Stimulated activated CD4-positive, alpha-beta T cell treated with anti-CD3 and anti-CD28 coated beads, Interleukin-4, amount 100 ng/mL, for 4 hours (primary cell): ENCODE data around the gene ALLC.

Experiments
- DNase-seq, 2 experiments: peaks; one replicate each; pipeline ENCODE4 v3.0.0-alpha.2; 2020

The ALLC gene

GRCh38 chr2:3680548-3681345 is 22.7 kb downstream of the ALLC start:
- no peak for DNase-seq

GRCh38 chr2:3681625-3682024 is 23.6 kb downstream of the ALLC start:
- no peak for DNase-seq

DNA sequence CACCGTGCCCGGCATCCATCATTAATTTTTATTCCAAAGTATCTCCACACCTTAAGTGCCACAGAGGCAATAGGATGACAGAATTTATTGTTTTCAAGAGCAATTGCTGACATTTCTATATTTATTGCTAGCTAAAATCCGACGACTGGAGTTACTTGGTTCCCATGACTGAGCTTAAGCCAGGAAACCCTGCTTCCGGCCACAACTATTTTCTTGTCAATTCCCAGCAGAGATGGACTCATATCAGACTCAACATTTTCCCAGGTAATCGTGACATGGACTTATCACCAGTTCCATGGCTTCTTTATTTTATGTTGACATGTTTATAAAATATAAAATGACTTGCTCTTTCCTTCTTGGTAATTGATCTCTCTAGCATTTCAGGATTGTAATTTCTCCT is 24.8 kb downstream of the ALLC start:
- DNase-seq: no peak

- no peak for DNase-seq
Observed at GRCh38 chr2:3683748-3684454, 25.9 kb downstream of the ALLC start.

GRCh38 chr2:3689998-3690748 is 32.2 kb downstream of the ALLC start:
- DNase-seq: no peak

- DNase-seq: no peak
Observed at GRCh38 chr2:3692375-3692774, 34.4 kb downstream of the ALLC start.

DNA sequence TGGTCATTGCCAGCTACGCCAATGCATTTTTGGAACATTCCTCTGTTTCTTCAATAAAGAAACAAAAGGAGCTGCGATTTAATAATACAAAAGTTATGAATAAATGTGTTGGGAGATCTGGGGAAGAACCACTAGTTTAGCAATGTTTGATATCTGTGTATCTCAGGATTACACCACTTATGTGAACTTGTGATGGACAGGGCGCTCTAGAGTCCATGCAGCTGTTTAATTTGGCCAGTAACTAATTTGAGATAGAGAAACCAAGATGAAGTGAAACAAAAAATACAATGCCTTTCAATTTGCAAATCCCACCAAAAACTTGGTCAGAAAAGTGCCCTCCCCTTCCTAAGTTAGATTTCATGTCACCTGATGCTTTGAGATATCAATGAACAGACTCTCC is 38.5 kb downstream of the ALLC start:
- DNase-seq: no peak

DNA sequence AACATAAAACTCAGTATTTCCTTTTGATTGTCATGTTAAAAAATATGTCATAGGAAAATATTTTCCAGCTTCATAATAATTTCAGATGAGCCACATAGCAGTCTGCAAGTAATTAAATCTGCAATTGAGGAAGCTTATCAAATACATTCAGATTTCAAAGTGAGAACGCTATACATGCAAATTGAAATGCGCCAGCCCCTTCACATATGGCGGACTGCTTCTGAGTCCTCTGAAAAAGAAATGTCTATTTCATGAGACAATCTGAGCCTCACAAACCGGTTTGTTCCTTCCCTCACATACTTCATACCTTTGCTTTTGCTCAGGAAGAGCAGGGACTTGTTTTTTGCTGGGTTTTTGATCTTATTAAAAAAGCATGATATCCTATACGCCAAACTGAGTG is 43.1 kb downstream of the ALLC start:
- no peak for DNase-seq

DNA sequence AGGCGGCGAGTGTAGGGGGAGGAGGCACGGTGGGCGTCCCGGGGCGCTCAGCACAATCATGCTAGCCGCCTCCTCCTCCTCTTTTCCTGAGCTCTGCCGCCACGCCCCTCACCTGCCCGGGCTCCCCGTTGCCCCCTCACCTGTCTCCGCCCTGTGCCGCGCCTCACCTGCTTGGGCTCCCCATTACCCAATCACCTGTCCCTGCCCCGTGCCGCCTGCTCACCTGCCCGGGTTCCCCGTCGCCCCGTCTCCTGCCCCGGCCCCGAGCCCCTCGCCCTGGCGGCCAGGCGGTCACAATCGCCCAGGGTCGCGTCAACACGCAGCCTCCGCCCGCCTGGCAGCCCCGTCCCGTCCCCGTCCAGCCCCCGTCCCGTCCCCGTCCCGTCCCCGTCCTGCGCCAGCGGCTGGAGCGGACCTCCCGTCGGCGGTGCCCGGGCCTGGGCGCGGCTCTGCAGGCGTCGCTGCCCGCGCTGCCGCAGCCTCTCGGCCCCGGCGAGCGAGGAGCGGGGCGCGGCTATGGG is 45.3 kb downstream of the ALLC start, which contains the start of gene DCDC2C:
DCDC2C (plus strand) TSS at position 340 of the 521 bp plus-strand sequence; CDS start at position 517, 177 bp downstream.
- no peak for DNase-seq

DNA sequence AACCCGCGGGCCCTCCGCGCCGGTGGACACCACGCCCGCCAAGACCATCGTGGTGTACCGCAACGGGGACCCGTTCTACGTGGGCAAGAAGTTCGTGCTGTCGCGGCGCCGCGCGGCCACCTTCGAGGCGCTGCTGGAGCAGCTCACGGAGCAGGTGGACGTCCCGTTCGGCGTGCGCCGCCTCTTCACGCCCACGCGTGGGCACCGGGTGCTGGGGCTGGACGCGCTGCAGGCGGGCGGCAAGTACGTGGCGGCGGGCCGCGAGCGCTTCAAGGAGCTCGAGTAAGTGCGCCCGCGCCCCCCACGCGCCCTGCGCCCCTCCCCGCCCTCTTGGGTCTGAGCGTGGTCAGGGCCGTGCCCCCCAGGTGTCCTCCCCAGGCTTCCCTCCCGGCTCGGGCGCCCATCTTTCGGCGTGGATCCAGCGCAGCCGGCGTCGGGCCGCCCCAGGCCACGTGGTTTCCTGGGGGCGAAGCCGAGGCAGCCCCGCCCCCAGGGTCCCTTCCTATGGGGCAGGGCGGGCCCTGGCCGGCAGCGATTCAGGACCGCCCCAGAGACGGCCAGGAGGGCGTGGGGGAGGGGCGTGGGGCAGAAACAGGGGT is 45.9 kb downstream of the ALLC start:
- no peak for DNase-seq

GRCh38 chr2:3704692-3705091 is 46.7 kb downstream of the ALLC start:
- no peak for DNase-seq

GRCh38 chr2:3705782-3706181 is 47.8 kb downstream of the ALLC start:
- DNase-seq: no peak

DNA sequence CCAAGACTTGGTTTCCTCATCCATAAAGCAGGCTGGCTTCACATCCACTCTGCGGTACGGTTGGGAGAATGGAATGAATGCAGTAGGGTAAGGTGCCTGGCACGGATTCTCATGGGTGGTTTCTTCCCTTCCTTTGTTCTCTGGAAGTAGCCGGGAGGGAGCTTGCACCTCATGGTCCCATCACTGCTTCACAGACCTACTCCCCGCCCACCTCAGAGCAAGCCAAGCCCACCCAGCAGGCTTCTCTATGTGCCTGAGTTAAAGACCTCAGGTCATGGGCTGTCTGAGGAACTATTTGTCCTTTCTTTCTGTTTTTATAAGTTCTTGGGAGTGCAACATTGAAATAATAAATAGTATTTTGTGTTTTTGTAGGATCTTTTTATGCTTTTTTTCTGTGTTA is 48.9 kb downstream of the ALLC start:
- no peak for DNase-seq

DNA sequence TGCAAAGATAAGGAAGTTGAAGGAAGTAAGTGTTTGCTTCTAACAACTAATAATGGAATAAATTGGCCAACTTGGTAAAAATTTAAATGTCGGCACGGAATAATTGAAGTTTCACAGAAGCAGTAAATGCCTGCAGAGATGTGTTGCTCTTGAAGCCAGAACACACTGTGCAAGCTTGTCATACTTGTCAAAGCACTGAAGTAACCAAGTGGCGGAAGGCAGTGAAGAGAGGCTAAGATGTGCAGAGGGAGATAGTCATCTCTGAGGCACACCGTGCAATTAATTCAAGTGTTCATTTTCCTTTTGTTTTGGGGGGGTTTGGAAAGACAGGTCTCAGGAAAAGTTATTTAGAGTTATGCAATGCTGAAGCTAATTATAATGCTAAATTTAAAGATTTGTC is 50.6 kb downstream of the ALLC start:
- no peak for DNase-seq

GRCh38 chr2:3709225-3709624 is 51.2 kb downstream of the ALLC start:
- DNase-seq: no peak

GRCh38 chr2:3712424-3712823 is 54.4 kb downstream of the ALLC start:
- no peak for DNase-seq

GRCh38 chr2:3712831-3713503 is 55.0 kb downstream of the ALLC start:
- no peak for DNase-seq

GRCh38 chr2:3718679-3719078 is 60.7 kb downstream of the ALLC start:
- no peak for DNase-seq

DNA sequence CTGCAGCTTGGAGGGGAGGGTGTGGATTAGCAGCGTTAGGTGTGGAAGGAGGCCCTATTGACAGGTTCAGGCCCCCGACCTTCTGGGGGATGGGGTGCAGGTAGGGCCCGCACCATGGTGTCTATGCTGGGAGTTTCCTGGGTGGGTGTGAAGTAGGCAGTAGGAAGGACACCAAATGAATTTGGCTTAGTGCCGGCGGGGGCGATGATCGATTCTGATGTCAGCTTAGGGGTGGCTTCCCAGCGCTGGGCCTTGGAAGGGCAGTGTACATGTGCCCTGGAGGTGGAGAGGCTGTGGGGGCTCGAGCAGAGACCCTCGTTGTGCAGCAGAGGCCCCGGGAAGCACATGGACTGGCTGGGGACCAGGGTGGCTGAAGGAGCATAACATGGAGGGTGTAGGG is 67.0 kb downstream of the ALLC start:
- no peak for DNase-seq

- no peak for DNase-seq
Observed at GRCh38 chr2:3725458-3726250, 67.7 kb downstream of the ALLC start.

- no peak for DNase-seq
Observed at GRCh38 chr2:3726511-3726910, 68.5 kb downstream of the ALLC start.
